Kidney (tissue), 14 donors: ENCODE data around the gene MED25. TPM values are rescaled to one million over a fixed set of nuclear protein-coding genes. Genes with fewer than 3 reads are reported as not detected.

Source experiments
- DNase-seq, 5 donors: peaks; one replicate each; pipeline ENCODE4 v3.0.0-alpha.2; 2013 to 2020
- FAIRE-seq: peaks from 2 replicates; lab custom pipeline; 2012; peaks lifted over from hg19 to GRCh38; lab: Jason Lieb, UNC
- H3K27ac ChIP-seq, 2 donors: one replicate each; pipeline ENCODE4 v1.7.0; 2013; ENCODE audit warnings: low read depth in 2 of 2, low read length in 2 of 2, inconsistent platforms in 1 of 2
- H3K27me3 ChIP-seq: one replicate; pipeline ENCODE4 v1.7.1; 2013; ENCODE audit warnings: low read length, inconsistent platforms; ENCODE audit not compliant: control insufficient read depth, insufficient read depth
- H3K36me3 ChIP-seq, 3 donors: one replicate each; pipeline versions ENCODE4 v1.7.0 to v1.7.1; 2013; ENCODE audit warnings: low read length in 3 of 3, control low read depth in 1 of 3, inconsistent platforms in 1 of 3; ENCODE audit not compliant: insufficient read depth in 3 of 3, control insufficient read depth in 2 of 3
- H3K4me1 ChIP-seq, 3 donors: one replicate each; pipeline versions ENCODE4 v1.7.0 to v1.7.1; 2013; ENCODE audit warnings: low read length in 3 of 3, inconsistent platforms in 1 of 3, low read depth in 1 of 3; ENCODE audit not compliant: control insufficient read depth in 2 of 3, insufficient read depth in 2 of 3
- H3K4me3 ChIP-seq, 3 donors: one replicate each; pipeline versions ENCODE4 v1.7.0 to v1.8.1; 2013; ENCODE audit warnings: low read length in 3 of 3, control low read depth in 1 of 3, inconsistent platforms in 1 of 3
- H3K9ac ChIP-seq, 3 donors: one replicate each; pipeline versions ENCODE4 v1.7.0 to v1.7.1; 2013; ENCODE audit warnings: low read length in 3 of 3, control low read depth in 1 of 3, inconsistent platforms in 1 of 3
- H3K9me3 ChIP-seq, 3 donors: one replicate each; pipeline versions ENCODE4 v1.7.0 to v1.7.1; 2013; ENCODE audit warnings: low read length in 3 of 3, control low read depth in 1 of 3, inconsistent platforms in 1 of 3; ENCODE audit not compliant: control insufficient read depth in 2 of 3, insufficient read depth in 1 of 3
- CTCF ChIP-seq: IDR thresholded peaks from 3 replicates; pipeline ENCODE4 v1.5.1; 2012; ENCODE audit warnings: mild to moderate bottlenecking, moderate library complexity, borderline replicate concordance; ENCODE audit not compliant: insufficient read depth; ENCODE audit errors: extremely low read depth
- intact Hi-C: fragments of 100-400 bp; cut with DNase I; formaldehyde crosslinking; loops from one replicate; pipeline ENCODE4 v1.11.1; 2022
- polyA plus RNA-seq: library from polyadenylated mRNA; stranded (reverse); fragments of 350-450 nt; fragmentation: Illumina TruSeq; extraction: RNeasy Lipid Tissue Mini Kit (QIAGEN cat#74804); gene quantifications from one replicate; pipeline ENCODE4 v1.2.3, GENCODE V29; 2014; ENCODE audit warnings: low read depth, low replicate concordance; ENCODE audit not compliant: insufficient read depth
- total RNA-seq: library from RNA; stranded (reverse); fragmentation: NEBNext Ultra II Directional; extraction: Animal tissue kit (Norgen Biotek cat#: 25700); gene quantifications from one replicate; pipeline ENCODE4 v1.2.1, GENCODE V29; 2021
- donor health status: control.
- donor health status: control.
- donor health status: control.
- donor health status: control.
- donor health status: control.
- donor health status: DM: yes; HTN: yes; CAD: no.
- donor health status: Normal renal cell carcinoma (clear cell type).

Gene MED25
- total and polyA plus RNA-seq, 2 donors from 2014 or later, result 37.3 to 53.2 TPM

DNA sequence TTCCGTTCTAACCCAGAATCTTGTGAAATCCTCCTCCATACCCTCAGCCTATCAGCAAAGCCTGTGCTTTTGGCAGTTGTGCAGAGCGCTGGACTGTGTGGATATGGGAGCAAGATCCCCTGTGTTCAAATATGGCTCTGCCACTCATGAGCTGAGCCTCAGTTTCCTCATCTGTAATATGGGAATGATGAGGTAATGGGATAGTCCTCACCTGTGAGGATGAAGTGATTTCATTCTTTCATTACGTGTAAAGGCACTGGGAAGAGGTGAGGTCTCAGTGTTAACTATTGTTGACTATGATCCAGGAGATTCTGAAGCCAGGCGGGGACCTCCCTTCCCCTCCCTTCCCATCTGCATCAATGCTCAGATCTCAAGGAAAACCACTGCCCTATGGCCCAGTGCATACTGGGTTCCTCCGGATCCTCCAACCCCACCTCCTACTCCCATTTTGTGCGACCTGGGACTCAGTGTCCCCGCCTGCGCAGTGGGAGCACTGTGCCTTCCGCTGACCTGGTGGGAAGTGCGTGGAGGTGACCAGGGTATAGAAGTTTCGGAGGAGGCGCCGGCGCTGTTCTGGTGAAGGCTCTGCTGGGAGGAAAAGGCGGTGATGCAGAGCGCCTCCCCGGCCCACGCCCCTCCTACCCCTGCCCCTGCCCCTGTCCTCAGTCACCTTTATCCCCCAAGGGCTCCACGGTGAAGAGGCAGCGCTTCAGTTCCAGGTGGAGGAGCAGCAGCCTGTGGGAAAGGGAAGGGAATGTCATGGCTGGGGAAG, 10.0 kb upstream of the MED25 start:
- Histone ChIP-seq H3K9ac (no peak overlapping the region), H3K27me3 (no peaks in the 10 kb centered on the region), H3K4me1 (peaks cover 7 to 15% (median 8%) of the 10 kb centered on the region in 3 donors), H3K9me3 (no peaks in the 10 kb centered on the region), H3K36me3 (peaks cover 0 to 12% (median 6%) of the 10 kb centered on the region in 3 donors), H3K27ac (peak overlapping the region; percentile 47 to 90), H3K4me3 (peak overlapping the region in 2 of 3 donors; percentile 26 to 80)
- FAIRE-seq, result no peak
- peak in 1 of 5 donors; percentile 76 for DNase-seq
- intact Hi-C loops, result no loop called here
- TF ChIP-seq CTCF, result no peak

DNA sequence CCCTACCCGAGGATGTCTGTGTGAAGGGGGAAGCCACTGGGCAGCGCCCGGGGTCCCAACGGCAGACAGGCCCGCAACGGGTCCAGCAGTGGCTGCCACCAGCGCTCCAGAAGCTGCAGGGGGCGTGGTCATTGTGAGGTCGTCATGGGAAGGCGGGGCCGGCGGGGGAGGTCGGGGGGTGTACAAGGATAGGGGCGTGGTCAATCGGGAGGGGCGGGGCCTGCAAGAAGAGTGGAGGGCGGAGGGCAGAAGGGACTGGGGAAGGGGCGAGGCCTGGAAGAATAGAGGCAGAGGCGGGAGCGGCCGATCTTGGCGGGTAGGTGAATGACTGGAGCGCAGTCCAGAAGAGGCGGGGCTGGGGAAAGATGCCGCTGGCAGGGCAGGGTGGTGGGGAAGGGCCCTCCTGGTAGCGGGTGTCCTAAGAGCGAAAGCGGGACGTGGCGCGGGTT, 9.4 kb upstream of the MED25 start:
- Histone ChIP-seq H3K4me3 (peak overlapping the region; percentile 57 to 81 (median 80)), H3K27ac (peak overlapping the region; percentile 90 to 97), H3K9me3 (no peaks in the 10 kb centered on the region), H3K4me1 (peaks cover 7 to 15% (median 8%) of the 10 kb centered on the region in 3 donors), H3K9ac (peak overlapping the region; percentile 39 to 85 (median 54)), H3K27me3 (no peaks in the 10 kb centered on the region), H3K36me3 (peaks cover 0 to 5% (median 2%) of the 10 kb centered on the region in 3 donors)
- DNase-seq (peak; percentile 94 to 98 (median 96)), FAIRE-seq (no peak)
- intact Hi-C loops, result no loop called here
- no peak for TF ChIP-seq CTCF

GRCh38 chr19:49809160-49809940, 8.7 kb upstream of the MED25 start:
- Histone ChIP-seq H3K4me3 (peak overlapping the region; percentile 57 to 81 (median 80)), H3K36me3 (peaks cover 0 to 5% (median 2%) of the 10 kb centered on the region in 3 donors), H3K9me3 (no peaks in the 10 kb centered on the region), H3K9ac (peak overlapping the region; percentile 39 to 88 (median 85)), H3K27ac (peak overlapping the region; percentile 90 to 97), H3K27me3 (no peaks in the 10 kb centered on the region), H3K4me1 (peaks cover 7 to 15% (median 8%) of the 10 kb centered on the region in 3 donors)
- intact Hi-C loops, result no loop called here
- DNase-seq, result peak in 4 of 5 donors; percentile 48 to 91 (median 61)
- FAIRE-seq, result no peak
- TF ChIP-seq CTCF, result no peak
